ENCODE results near the gene RANBP10. TPM values are rescaled to one million over a fixed set of nuclear protein-coding genes. Genes with fewer than 3 reads are reported as not detected.

Gene RANBP10
- total and polyA plus RNA-seq, 2 of the 8 experiments (the other 6 are each of a cell fraction or from before 2014, with no cell fraction given), result 14.2 to 16.8 TPM

GRCh38 chr16:67782567-67783352 lies 23.6 kb downstream of the RANBP10 start:
- H2BK20ac ChIP-seq (ENCODE audit: low read length), result no peak overlapping the region
- H3K4me2 ChIP-seq (ENCODE audit: insufficient read depth in 1 of 2, low read depth in 2 of 2, low read length in 2 of 2), result no peak overlapping the region
- H2BK120ac ChIP-seq (replicated peaks; ENCODE audit: low read depth, low read length), result no peak overlapping the region
- peaks cover 0 to 2% (median 0%) of the 10 kb centered on the region in 4 experiments; a peak in 1 of 7 replicates for H3K4me1 ChIP-seq (replicated peaks in 1 of 4; ENCODE audit: control insufficient read depth in 3 of 4, insufficient read depth in 4 of 4, low read length in 3 of 4)
- ChIA-PET POLR2A (ENCODE audit: partially characterized antibody) (interaction anchor here (1.0 kb wide), 1 partner anchor 9 kb away, joined by 5 read pairs; no protein-coding TSS in a partner anchor), CTCF (ENCODE audit: partially characterized antibody) (interaction anchor here (0.6 to 1.9 kb wide), 7 partner anchors 15 to 120 kb away, joined by 3 to 4 read pairs (median 3); partner anchors contain the start of gene NRN1L)
- H3K79me2 ChIP-seq (ENCODE audit: control insufficient read depth in 1 of 2, insufficient read depth in 2 of 2, low read length in 2 of 2), result peaks cover 0 to 10% of the 10 kb centered on the region in 2 experiments; a peak in 1 of 4 replicates
- H3K14ac ChIP-seq (ENCODE audit: insufficient read length), result no peak overlapping the region
- DNase-seq (ENCODE audit: low read depth in 1 of 2, low spot score in 2 of 2), result no peak
- no peak overlapping the region for H3K56ac ChIP-seq (replicated peaks; ENCODE audit: insufficient read length, low read depth, low read length)
- 89% methylated on average over 12 of the region's 12 CpGs; no CpG with 5 or more reads in 1 of the 2 experiments for WGBS, 2 experiments (ENCODE audit: extremely low coverage in 1 of 2, insufficient coverage in 1 of 2, insufficient read length in 1 of 2, insufficient replicate concordance in 2 of 2, low coverage in 1 of 2, low lambda C conversion rate in 2 of 2, missing lambda C conversion rate in 1 of 2)
- no peak overlapping the region for H3K27ac ChIP-seq (ENCODE audit: low read depth, low read length)
- no peaks in the 10 kb centered on the region for H3K9me3 ChIP-seq (ENCODE audit: insufficient read depth in 2 of 2, low read depth in 1 of 2, low read length in 1 of 2)
- no peak overlapping the region for H4K5ac ChIP-seq (ENCODE audit: insufficient read length, low read depth, low read length)
- H2BK12ac ChIP-seq (ENCODE audit: low read depth, low read length), result no peak overlapping the region
- no peak overlapping the region for H3K23ac ChIP-seq (ENCODE audit: insufficient read length)
- no peak overlapping the region for H3K4me3 ChIP-seq (ENCODE audit: extremely low read depth in 1 of 4, insufficient read depth in 2 of 4, low read depth in 3 of 4, low read length in 4 of 4)
- H3K27me3 ChIP-seq (replicated peaks in 1 of 4; ENCODE audit: control insufficient read depth in 3 of 4, extremely low read depth in 1 of 4, insufficient read depth in 3 of 4, low read length in 3 of 4), result no peaks in the 10 kb centered on the region
- H4K8ac ChIP-seq (ENCODE audit: extremely low read depth, insufficient read depth, low read length), result no peak overlapping the region
- H3K4ac ChIP-seq (replicated peaks; ENCODE audit: insufficient read length, low read depth, low read length), result no peak overlapping the region
- no peak overlapping the region; the same call in 1 of the 2 replicates for H2BK5ac ChIP-seq (ENCODE audit: low read depth, low read length)
- H4K20me1 ChIP-seq (replicated peaks in 1 of 2; ENCODE audit: control insufficient read depth in 1 of 2, insufficient read depth in 2 of 2, low read length in 2 of 2), result peaks cover 0 to 12% of the 10 kb centered on the region in 2 experiments
- FAIRE-seq, result no peak
- H3K23me2 ChIP-seq (ENCODE audit: low read depth, low read length), result no peaks in the 10 kb centered on the region
- no peak for TF ChIP-seq SIX5 (IDR thresholded peaks at IDR 0.05; ENCODE audit: low read depth, low read length)
- no peak for TF ChIP-seq TCF12 (IDR thresholded peaks at IDR 0.05; ENCODE audit: low read depth, low read length)
- TF ChIP-seq FOSL1 (IDR thresholded peaks at IDR 0.05; ENCODE audit: insufficient read depth, low read depth, low read length), result no peak
- H3K9ac ChIP-seq (replicated peaks in 1 of 4; ENCODE audit: extremely low read depth in 1 of 4, low read depth in 3 of 4, low read length in 3 of 4), result no peak overlapping the region
- no peak overlapping the region for H2AK5ac ChIP-seq (ENCODE audit: low read depth, low read length)
- no peak overlapping the region for H2AFZ ChIP-seq (ENCODE audit: low read length)
- H3K36me3 ChIP-seq (ENCODE audit: control insufficient read depth in 2 of 4, insufficient read depth in 4 of 4, low read length in 3 of 4), result no peaks in the 10 kb centered on the region
- no peak overlapping the region for H4K91ac ChIP-seq (replicated peaks; ENCODE audit: insufficient read length, low read length)
- no peak overlapping the region for H2BK15ac ChIP-seq (ENCODE audit: low read length)
- H3K18ac ChIP-seq (ENCODE audit: extremely low read depth, low read length), result no peak overlapping the region
- peaks cover 15% of the 10 kb centered on the region for H3K79me1 ChIP-seq (ENCODE audit: low read depth, low read length)
